NCI-H2029 treated with DMSO at 0.1 percent for 48 hours (cell line): Measurements from ENCODE around the gene CTNNA3.

Experiments used
- DNase-seq: peaks from one replicate; lab custom pipeline; 2025; lab: John Stamatoyannopoulos, UW

The CTNNA3 gene

DNA sequence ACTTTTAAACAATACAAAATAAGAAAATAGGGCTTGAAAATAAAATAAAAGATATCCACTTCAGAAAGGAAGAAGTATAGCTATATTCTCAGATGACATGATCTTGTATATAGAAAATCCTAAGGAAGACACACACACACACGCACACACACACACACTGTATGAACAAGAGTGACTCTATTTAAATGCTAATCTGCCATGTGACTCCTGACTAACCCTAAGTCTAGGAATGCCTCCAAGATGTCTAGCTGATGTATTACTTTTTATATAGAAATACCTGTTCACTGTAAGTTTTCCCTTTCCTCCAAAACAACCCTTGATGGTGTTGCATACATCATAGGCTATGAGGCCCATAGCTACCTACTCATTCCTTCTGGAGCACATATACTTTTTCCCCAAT, 943.3 kb downstream of the CTNNA3 start:
- DNase-seq: no peak

DNA sequence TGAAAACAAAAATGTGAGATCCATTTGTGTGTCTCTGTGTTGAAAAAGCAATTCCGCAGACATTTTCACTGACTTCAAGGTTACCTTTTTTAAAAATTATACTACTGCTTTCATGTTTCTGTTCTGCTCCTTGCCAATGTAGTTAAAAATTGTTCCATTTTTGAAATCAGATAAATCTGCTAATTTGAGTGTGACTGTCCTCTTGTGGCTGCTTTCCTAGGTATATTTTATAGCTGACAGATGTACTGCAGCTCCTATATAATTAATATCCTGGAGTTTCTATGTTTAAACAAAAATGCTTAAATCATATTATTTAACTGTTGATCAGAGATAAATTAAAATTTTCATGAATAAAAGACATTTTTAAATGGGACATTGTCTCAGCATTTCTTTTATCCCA, 947.8 kb downstream of the CTNNA3 start:
- no peak for DNase-seq

DNA sequence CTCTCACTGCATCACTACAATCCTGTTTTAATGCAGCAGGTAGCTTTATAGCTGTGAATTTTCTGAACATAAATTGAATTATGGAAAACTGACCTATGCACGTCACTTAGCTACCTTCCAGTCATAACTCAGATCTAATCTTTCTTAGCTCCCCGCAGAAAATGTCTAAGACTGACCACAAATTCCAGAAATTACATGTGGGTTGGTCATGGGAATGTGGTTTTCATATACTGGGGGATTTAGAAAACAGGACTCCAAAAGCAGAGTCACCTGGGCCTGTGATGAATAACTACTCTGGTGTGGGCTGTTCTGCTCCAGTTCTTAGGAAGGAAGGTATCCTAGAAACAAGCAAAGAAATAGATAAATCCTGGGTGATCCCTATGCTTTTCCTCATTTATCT, 948.5 kb downstream of the CTNNA3 start:
- DNase-seq: no peak

DNA sequence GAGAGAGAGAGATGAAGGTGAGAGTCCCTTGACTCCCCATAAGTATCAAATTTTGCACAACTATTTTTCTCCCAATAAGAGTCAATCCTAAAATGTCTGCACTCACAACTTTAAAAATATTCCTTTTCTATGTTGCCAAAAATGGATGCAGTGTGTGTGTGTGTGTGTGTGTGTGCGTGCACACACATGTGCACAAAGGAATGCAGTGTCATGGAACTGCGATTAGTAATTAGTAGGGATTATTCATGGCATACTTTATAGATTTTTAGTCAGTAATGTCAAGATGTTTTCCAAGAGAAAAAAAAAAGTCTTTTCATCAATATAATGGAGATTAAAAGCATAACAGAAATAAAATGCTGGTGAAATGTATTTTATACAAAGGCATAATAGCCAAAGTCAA, 949.3 kb downstream of the CTNNA3 start:
- no peak for DNase-seq

DNA sequence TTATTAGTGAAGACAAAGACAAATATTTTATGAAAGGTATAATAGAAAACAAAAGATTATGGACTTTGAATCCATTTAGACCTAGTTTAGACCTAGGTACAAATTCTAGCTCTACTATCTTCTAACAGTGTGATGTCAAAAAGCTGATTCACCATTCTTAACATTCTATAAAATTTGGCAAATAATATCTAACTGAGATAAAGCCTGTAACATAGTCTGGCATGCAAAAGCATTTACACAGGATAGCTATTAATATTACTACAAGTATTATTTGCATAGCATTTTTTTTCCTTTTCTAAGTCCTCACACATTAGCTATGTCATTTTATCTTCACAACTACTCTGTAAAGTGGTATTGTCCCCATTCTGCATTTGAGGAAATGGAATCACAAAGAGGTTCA, 949.7 kb downstream of the CTNNA3 start:
- DNase-seq: no peak

DNA sequence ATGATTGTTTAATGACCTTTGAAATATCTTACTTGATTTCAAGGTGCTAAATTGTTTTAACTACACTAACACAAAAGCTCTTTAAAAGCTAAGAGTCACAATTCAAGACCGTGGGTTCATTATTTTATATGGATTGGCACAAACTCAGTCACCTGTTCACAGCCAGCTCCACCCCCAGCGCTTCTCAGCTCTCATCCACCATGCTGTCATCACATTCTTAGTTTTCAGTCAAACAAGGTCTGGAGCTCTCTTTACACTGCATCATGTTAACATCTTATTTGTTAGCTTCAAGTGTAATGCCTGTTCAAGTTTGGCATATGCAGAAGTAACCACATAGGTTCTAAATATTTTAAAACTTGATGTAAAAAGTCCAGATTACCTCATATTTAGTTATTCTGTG, 951.1 kb downstream of the CTNNA3 start:
- DNase-seq: no peak

DNA sequence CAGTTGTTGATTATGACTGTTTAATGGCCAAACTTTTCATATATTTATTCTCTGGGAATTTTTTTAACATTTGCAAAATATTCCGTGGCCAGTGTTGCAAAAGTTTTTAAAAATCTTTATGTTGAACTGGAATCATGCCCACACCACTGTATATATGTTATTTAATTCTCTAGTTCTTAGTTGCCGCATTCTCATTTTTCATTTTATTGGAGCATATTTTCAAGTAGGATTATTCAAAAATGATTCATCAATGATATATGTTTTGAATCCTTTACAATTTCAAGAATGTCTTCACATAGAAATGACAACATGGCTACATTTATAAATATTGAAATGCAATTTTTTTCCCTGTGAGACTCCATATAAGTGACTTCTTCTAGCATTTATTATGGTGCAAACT, 958.8 kb downstream of the CTNNA3 start:
- no peak for DNase-seq

DNA sequence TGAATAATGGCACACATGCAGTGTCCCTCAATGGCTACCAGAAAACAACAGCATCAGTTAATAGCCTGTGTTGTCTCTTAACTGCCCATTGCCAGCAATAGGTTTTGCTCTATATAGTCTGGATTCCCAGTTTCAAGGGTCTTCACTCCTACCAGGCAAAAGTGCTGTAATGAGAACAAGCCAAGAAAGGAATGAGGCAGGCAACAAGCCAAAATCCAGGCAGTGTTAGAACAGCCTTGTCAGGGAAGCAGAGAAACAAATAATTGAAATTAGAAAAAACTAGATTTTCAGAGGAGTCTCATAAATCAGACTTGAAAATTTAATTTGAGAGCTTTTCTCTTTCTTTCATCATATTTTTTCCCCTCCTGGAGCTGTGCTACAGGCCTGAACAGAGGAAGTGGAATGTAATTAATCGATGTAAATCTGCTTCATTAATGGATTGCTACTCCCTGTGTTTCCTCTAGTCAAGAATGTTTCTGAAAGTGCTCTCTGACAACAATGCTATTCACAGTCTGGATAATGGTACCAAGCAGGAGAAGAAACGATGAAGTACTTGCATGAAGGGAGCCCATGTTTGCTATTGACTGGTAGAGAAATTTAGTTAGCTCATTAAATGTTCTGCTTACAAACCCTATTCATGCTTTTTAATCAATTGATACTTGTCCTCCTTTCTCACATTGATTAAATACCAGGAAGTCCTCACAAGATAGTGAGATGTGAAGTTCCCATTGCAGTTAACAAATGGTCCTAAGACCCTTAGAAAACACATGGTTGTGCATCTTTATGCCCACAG, 972.2 kb downstream of the CTNNA3 start:
- DNase-seq: no peak

DNA sequence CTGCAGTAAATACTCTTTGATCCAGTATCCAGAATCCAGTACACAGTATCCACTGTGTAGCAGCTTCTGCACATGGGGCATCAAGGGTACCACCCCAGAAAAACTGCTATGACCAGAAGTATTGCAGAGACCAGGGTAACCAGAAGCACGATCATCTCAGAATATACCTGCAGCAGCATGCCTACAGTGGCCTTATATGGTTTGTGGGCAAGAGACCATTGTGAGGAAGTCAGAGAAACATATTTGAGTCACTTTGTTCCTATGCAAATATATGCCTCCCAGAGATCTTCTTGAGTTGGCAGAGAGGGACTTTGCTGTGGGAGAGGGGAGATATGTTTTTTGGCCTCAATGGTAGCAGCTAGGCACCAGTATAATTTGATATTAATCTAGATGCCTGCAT, 976.5 kb downstream of the CTNNA3 start:
- no peak for DNase-seq

DNA sequence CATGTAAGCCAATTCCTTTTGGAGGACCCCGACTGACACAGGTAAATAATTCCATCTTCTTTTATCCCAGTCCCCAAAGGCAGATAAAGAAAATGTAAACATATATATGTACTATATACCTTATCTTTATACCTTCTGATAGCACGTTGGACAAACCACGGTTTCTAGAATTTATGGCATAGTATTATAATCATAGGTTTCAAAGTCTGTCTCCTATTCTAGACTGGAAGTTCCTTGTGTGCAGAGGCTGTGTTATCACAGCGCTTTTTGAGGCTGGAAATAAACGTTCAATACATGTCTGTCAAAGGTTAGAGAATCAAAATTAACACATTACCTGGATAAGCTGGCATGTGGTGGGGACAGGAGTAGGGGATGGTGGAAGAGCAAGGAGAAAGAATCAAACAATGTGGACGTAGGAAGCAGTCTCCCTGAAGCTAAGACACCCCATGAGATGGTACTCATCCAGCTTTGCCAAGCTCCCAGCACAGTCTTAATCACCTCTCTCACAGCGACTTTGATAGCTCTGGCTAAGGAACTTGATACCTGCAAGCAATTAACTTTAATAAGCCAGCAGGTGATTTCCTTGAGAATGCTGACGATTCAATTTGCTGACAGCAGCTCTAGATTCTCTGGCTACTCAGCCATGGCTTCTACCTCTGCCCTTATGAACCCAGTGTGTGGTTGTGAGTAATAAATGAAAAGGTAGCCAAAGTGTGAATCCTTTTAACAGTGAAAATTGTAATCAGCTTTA, 978.6 kb downstream of the CTNNA3 start:
- DNase-seq: no peak

DNA sequence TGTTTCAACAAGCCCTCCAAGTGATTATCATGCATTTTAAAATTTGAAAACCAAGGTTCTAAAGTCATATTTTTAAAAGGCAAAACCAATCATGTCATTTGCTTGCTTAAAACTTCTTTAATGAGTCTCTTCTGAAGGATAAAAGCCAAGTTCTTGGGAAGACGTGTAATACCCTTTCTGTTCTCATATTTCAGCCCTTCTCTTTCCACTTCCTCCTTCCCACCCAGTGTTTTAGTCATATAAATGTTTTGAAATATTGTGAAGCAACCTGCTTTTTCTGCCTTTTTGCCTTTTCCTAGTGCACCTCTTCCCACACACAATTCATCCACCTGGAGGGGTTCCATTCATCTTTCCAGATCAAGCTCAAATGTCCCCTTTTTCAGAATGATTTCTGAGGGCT, 981.3 kb downstream of the CTNNA3 start:
- DNase-seq: no peak

DNA sequence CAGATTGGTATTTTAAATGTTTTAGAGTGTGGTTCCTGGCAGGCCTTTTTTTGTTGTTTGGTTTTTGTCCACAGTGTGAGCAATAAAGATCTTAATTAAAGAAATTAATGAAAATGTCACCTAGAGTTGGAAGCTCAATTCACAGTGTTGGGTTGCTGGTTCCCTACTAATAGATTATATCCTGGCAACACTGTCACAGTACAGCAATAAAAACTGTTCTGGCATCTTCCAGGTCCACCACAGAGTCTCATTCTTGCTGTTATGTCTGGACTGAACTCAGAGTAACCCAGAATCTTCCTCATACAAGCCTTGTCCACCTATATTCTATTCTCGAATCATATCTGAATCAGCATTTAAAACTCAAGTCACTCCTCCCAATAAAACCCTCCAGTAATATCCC, 982.6 kb downstream of the CTNNA3 start:
- no peak for DNase-seq

DNA sequence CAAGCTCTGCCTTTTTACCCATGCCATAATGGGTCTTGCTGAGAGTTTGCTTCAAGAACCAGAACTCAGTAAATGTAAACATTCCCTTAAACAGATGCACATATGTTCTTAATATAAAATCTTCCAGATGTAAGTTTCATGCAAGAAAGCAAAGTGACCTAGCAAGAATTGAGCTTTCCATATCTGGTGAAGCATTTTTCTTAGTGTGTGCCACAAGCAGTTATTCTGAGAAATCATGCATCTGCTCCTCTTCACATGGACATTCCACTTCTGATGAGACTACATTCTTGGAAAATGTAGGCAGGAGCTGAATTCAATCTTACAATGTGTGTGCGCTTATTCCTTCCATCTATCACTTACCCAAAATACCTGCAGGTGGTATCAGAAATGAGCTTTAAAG, 997.9 kb downstream of the CTNNA3 start:
- DNase-seq: no peak

DNA sequence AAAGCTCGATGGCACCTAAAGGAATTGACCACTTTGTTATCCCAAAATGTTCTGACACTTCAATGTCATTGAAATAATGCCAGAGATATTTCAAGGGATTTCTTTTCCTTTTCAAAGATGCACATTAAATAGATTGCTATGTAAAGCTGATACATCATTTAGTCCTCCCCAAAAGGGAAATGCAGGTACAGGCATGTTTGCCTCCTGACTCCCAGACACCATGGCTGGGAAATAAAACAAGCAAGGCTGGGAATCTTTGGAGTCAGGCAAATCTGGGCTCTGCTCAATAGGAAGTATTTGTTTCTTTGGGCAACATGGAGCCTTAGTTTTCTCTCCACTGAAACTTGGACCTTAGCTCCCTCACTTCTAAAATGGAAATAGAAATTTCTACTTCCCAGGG, 1000.9 kb downstream of the CTNNA3 start:
- DNase-seq: no peak

DNA sequence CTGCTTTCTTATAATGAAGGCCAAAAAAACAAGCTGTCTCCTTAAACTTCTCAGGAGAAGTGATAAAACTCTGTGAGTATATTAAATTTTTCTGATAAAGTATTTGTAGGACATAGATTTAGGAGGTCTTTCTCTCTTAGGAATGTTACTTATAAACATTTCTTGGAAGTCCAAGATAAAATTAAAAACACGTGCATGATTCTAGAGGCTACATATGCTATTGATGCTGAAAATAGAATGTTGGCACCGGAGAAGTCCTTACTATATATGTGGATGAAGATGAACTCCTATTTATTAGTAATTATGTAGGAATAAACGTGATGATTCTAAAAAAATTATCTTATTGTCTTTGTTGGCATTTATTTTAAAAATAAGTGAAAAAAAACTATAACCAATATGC, 1011.4 kb downstream of the CTNNA3 start:
- DNase-seq: no peak

DNA sequence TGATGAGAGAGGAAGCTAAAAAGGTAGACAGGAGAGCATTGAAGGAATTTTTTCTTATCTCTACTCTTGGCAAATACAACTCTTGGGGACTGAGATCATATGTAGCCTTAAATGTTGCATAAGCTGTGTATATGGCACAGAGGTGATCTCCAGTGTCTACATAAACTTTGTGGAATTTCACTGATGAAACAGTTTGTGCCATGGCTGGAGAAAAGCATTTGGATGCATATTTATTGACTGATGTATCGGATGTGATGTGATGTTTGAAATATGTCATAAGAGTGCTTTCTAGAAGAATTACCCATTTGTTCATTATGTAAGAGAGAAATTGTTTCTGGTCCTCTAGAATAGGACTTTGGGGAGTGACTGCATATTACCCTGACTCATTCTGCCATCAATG, 1015.1 kb downstream of the CTNNA3 start:
- DNase-seq: no peak

DNA sequence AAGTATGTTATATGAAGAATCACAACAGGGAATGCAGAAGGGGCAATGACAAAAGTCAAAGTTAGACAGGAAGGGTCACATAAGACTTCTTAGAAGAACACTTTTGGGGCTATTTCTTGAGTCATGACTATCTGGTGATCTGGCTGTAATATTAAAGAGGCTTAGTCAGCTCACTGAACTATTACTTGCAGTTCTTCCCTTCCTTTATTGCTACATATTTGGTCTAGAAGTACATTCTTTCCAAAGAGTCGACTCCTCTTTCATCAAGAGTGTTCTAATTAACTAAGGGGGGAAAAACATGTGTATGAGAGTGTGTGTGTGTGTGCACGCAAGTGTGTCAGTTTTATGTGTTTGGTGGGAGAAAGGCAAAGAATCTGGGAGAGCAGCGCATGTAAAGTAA, 1017.5 kb downstream of the CTNNA3 start:
- DNase-seq: no peak

DNA sequence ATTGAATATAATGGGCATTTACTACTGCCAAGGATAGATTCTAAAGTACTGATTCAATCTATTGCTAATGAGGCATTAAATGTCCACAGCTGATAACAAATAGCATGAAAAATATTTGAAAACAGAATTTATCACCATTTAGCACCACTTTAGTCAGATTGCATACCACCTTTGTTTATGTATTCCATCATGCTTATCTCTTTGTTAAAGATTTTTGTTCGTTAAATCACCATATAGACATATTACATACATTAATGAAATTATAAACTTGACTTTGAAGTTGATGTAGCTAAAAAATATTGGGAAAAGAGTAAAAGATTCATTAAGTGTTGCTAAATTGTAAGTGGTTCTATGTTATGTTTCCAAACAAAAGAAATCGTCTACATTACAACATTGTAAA, 1022.9 kb downstream of the CTNNA3 start:
- DNase-seq: no peak

DNA sequence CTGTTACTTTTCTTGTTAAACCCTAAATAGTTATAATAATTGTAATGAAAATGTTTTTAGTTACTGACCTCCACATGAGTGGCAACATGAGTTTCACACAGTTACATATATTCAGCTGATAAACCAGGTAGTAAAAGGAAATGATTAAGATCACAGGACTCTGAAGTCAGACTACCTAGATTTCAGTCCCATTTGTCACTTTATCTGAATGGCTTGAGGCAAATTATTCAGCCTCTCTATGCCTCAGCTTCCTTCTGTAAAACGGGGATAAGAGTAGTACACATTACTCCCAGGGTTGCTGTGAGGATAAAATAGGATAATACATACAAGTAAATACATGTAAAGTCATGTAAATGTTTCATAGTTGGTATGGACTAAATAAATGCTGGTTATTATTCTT, 1024.4 kb downstream of the CTNNA3 start:
- DNase-seq: no peak

DNA sequence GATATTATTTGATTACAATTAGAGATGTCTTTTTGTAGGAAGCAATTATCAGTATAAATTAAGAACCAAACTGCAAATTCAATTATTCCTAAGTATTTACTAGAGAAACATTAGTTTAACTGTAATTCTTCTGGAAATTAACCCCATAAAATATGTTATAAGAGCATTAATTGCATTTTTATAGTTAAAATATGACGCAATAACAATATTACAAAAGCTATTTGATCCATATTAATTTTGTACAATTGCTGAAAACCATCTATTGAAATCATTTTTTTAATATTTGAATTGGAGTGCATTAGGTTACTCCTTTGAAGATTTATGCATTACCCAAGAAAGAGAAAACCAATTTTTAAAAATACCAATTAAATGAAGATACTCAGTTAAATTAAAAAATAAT, 1024.9 kb downstream of the CTNNA3 start:
- no peak for DNase-seq

DNA sequence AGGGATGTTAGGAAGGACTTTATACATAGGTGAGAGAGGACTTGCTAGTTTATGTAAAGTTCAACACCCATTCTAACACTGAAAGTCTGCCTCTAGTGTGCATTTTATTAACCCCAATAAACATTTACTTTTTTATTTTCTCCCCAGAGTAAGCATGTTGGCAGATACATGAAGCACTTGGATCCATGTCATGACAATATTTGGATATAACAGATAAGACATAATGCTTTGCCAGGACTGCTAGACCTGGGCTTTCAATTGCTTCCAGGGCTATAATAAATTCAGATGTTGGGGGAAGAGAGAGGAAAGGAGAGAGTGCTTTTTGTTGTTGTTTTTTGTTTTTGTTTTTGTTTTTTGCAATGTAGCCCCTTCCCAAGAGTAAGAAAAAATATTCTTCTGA, 1039.5 kb downstream of the CTNNA3 start:
- no peak for DNase-seq

DNA sequence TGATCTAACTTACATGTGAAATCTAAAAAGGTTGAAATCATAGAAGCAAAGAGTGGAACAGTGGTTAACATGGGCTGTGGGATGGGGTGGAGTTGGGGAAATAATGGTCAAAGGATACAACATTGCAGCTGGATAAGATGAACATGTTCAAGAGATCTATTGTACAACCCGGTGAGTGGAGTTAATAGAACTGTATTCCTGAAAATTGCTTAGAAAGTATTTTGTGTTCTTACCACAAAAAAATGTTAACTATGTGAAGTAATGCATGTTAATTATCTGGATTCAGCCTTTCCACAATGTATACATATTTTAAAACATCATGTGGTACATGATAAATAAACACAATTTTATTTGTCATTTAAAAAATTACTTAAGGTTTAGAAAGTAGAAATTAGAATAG, 1041.1 kb downstream of the CTNNA3 start:
- DNase-seq: no peak

DNA sequence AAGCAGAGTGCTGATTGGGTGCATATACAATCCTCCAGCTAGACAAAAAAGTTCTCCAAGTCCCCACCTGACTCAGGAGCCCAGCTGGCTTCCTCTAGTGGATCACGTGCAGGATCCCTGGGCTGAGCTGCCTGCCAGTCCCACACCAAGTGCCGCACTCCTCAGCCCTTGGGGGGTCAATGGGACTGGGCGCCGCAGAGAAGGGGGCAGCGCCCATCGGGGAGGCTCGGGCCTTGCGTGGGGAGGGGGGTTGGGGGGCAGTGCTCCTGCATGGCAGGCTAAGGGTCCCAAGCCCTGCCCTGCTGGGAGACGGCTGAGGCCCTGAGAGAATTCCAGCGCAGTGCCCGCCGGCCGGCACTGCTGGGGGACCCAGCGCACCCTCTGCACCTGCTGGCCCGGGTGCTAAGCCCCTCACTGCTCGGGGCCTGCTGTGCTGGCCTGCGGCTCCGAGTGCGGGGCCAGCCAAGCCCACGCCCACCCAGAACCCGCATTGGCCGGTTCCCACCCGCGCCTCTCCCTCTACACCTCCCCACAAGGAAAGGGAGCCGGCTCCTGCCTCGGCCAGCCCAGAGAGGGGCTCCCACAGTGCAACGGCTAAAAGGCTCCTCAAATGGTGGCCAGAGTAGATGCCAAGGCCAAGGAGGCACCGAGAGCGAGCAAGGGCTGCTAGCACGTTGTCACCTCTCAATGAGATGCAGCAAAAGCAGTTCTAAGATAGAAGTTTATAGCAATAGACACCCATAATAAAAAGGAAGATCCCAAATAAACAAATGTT, 1044.5 kb downstream of the CTNNA3 start:
- DNase-seq: no peak
